GM11168 (cell line): ENCODE measurements around the gene ABL2.

Source experiments
- in situ Hi-C: fragments of 300-500 bp; cut with MboI; formaldehyde crosslinking; loops from one replicate; pipeline ENCODE4 v1.12.0; 2022; ENCODE audit warnings: low sequenced_read_pairs; ENCODE audit not compliant: unreplicated experiment

ABL2 gene

GRCh38 chr1:179061360-179062282 is 167.9 kb downstream of the ABL2 start:
- in situ Hi-C loops, result no loop called here

- in situ Hi-C loops, result no loop called here
These were observed 170.7 kb downstream of the ABL2 start for GRCh38 chr1:179058487-179059483.

DNA sequence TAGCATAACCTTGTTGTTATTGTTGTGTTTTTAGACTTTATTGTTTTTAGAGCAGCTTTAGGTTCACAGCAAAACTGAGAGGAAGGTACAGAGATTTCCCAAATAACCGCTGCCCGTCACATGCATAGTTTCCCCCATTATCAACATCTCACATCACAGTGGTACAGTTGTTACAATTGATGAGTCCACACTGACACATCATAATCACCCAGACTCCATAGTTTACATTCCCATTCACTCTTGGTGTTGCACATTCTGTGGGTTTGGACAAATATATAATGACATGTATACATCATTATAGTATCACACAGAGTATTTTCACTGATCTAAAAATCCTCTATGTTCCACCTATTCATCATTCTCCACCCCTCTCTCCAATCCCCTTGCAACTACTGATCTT is 173.5 kb downstream of the ABL2 start:
- in situ Hi-C loops, result no loop called here

DNA sequence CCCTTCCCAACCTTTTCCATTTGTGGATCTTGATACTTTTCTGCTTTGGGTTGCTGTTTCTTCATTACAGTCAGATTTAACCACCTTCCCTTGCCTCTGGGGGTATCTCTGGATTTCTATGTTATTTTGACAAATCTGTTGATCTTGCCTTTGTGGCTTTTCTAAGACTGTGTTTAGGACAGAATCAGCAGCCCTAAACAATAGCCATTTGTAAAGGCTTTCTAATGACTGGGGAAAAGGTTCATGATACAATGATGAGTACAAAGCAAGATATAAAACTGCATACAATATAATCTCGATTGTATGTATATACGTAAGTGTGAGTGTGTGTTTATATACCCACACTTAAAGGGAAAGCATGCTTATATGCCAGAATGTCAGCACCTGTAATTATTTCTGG is 176.0 kb downstream of the ABL2 start:
- in situ Hi-C loops, result no loop called here

DNA sequence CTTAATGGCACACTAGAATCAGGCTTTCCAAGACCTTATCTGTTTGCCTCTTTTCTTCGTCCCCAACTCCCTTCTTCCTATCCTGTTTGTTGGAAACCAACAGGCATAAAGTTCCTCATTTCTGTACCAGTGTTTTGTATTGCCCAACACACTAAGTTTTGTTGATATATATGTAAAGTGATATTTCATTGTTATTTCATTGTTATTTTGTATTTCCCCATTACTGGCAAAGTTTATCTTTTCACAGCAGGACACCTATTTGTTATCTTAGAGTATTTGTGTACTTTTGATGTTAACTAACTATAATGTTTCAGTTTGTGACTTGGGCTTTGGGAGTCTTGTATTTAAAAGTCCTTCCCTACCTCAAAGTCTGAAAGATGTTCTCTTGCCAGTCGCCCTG is 176.7 kb downstream of the ABL2 start:
- in situ Hi-C loops, result no loop called here
